Activated T-cell treated with anti-CD3 and anti-CD28 coated beads, Interleukin-2, amount 50 U/mL, for 1 hour (primary cell): ENCODE results near the gene GRWD1.

Source experiments
- DNase-seq: peaks from one replicate; pipeline ENCODE4 v3.0.0-alpha.2; 2020

Gene GRWD1

GRCh38 chr19:48499316-48500090, 53.7 kb downstream of the GRWD1 start:
- no peak for DNase-seq

- no peak for DNase-seq
Observed at GRCh38 chr19:48500830-48501493, 55.2 kb downstream of the GRWD1 start.

GRCh38 chr19:48501494-48502349, 55.9 kb downstream of the GRWD1 start:
- DNase-seq = peak; percentile 59

- DNase-seq = peak; percentile 78
Observed at GRCh38 chr19:48502350-48503018, 56.7 kb downstream of the GRWD1 start.

- peak; percentile 43 for DNase-seq
Observed at GRCh38 chr19:48506138-48506733, 60.5 kb downstream of the GRWD1 start.
